Vagina (tissue), 2 donors: ENCODE data around the gene NAA80.

Experiments used
- POLR2A ChIP-seq, 2 donors: fragments of 450-650 bp; IDR thresholded peaks; one replicate each; pipeline ENCODE4 v1.6.1; 2017; ENCODE audit warnings: antibody characterized with exemption in 2 of 2, mild to moderate bottlenecking in 2 of 2, moderate library complexity in 2 of 2
- POLR2AphosphoS5 ChIP-seq, 2 donors: sonication (generic); formaldehyde crosslinking; IDR thresholded peaks; one replicate each; pipeline ENCODE4 v1.9.0; 2017; ENCODE audit warnings: antibody characterized with exemption in 2 of 2, mild to moderate bottlenecking in 2 of 2, low read depth in 1 of 2; ENCODE audit not compliant: insufficient read depth in 1 of 2
- TF ChIP-seq, protein P1 (sequence below), 3 experiments: fragments of 450-650 bp in 2 of 3; fragments of 200-600 bp in 1 of 3; sonication (generic) in 1 of 3; IDR thresholded peaks; one replicate each; pipeline ENCODE4 v1.5.1; 2017 to 2019; ENCODE audit warnings: antibody characterized with exemption in 3 of 3, mild to moderate bottlenecking in 2 of 3, moderate library complexity in 2 of 3

DNA sequence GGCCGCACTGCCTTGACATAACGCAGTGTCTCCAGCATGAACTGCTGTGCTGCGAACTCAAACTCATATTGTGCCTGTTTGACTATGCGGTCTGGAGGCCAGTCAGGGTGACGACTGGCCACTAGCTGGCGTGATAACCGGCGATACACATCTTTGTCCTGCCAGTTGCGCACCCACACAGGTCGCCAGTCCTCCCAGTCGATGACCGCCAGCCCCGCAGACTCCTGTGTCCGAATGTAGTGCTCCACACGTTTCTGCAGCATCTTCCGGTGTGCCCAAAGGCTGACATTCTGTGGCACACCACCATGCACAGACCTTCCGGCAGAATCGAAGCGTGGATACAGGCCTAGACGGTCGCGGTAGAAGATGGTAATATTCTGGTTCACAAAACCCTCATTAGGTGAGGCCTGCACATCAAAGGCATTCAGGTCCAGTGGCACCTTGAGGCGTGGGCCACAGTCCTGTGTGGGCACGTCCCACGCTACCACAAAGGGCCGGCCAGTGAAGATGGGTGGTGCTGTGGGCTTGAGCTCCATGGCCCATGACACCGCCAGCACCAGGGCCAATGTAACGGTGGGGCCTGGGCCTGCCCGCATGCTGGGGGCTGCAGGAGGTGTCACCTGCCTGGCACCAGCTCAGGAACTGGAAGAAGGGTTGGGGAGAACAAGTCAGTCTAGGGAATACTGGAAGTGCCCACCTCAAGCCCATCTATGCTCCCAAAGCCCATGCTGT lies 20.9 kb upstream of the NAA80 start:
- TF ChIP-seq, protein P1, sequence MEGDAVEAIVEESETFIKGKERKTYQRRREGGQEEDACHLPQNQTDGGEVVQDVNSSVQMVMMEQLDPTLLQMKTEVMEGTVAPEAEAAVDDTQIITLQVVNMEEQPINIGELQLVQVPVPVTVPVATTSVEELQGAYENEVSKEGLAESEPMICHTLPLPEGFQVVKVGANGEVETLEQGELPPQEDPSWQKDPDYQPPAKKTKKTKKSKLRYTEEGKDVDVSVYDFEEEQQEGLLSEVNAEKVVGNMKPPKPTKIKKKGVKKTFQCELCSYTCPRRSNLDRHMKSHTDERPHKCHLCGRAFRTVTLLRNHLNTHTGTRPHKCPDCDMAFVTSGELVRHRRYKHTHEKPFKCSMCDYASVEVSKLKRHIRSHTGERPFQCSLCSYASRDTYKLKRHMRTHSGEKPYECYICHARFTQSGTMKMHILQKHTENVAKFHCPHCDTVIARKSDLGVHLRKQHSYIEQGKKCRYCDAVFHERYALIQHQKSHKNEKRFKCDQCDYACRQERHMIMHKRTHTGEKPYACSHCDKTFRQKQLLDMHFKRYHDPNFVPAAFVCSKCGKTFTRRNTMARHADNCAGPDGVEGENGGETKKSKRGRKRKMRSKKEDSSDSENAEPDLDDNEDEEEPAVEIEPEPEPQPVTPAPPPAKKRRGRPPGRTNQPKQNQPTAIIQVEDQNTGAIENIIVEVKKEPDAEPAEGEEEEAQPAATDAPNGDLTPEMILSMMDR (IDR thresholded peaks at IDR 0.05) = no peak
- TF ChIP-seq POLR2A (IDR thresholded peaks at IDR 0.05) = no peak
- no peak for TF ChIP-seq POLR2AphosphoS5 (IDR thresholded peaks at IDR 0.05; ENCODE audit: insufficient read depth in 1 of 2, low read depth in 1 of 2)
